ENCODE measurements around the gene C1QTNF1. TPM values are rescaled to one million over a fixed set of nuclear protein-coding genes. Genes with fewer than 3 reads are reported as not detected.
A peak's percentile ranks its signal among the peaks of the same experiment; 100 is the strongest.

Gene C1QTNF1
- polyA plus RNA-seq, 1 donor (not counting 4 experiments of a cell fraction or from before 2014, with no cell fraction given) = 6.6 TPM

- no peak overlapping the region for H2AFZ ChIP-seq (ENCODE audit: control insufficient read depth, low read length)
- no peaks in the 10 kb centered on the region for H3K27me3 ChIP-seq (ENCODE audit: control insufficient read depth, extremely low read depth, insufficient read depth, low read length)
- peaks cover 10 to 24% of the 10 kb centered on the region in 2 experiments for H3K36me3 ChIP-seq (ENCODE audit: control insufficient read depth in 2 of 2, extremely low read depth in 1 of 2, insufficient read depth in 2 of 2, low read length in 2 of 2)
- peaks cover 5% of the 10 kb centered on the region for H4K20me1 ChIP-seq (ENCODE audit: control insufficient read depth, extremely low read depth, insufficient read depth, low read length)
- dilution Hi-C loops (cut with MboI; ENCODE audit: extremely low pct_ligation_motif_present, low sequenced_read_pairs) = no loop called here
- peak overlapping the region; percentile 27 for H3K27ac ChIP-seq (ENCODE audit: control insufficient read depth, insufficient read depth, low read length)
- no peak for TF ChIP-seq EZH2 (IDR thresholded peaks at IDR 0.05; ENCODE audit: low read length)
- no peak for TF ChIP-seq CTCF (optimal IDR thresholded peaks at IDR 0.05 in 1 of 3, IDR thresholded peaks at IDR 0.05 in 1 of 3, conservative IDR thresholded peaks at IDR 0.05 in 1 of 3; ENCODE audit: extremely low read depth in 1 of 3, insufficient read depth in 2 of 3, low read length in 3 of 3)
- FAIRE-seq (no peak), DNase-seq (ENCODE audit: low read depth, low spot score) (no peak)
- peaks cover 76% of the 10 kb centered on the region for H3K79me2 ChIP-seq (ENCODE audit: control insufficient read depth, insufficient read depth, low read length)
- peaks cover 43% of the 10 kb centered on the region for H3K4me1 ChIP-seq (ENCODE audit: control insufficient read depth, extremely low read depth, insufficient read depth, low read length)
- peaks cover 2% of the 10 kb centered on the region for H3K9me1 ChIP-seq (ENCODE audit: control insufficient read depth, extremely low read depth, insufficient read depth, low read length)
- no peaks in the 10 kb centered on the region for H3K9me3 ChIP-seq (ENCODE audit: control insufficient read depth, low read depth, low read length)
- no peak overlapping the region for H3K9ac ChIP-seq (ENCODE audit: control insufficient read depth, extremely low read depth, insufficient read depth, low read length)
- peak overlapping the region; percentile 59 for H3K4me2 ChIP-seq (ENCODE audit: control insufficient read depth, extremely low read depth, insufficient read depth, low read depth, low read length)
- no peak overlapping the region for H3K4me3 ChIP-seq (ENCODE audit: control insufficient read depth in 2 of 3, extremely low read depth in 1 of 3, insufficient read depth in 2 of 3, low read depth in 1 of 3, low read length in 3 of 3)
Measured at GRCh38 chr17:79006046-79006445, 17.9 kb upstream of the C1QTNF1 start.

GRCh38 chr17:79006794-79007503, 17.0 kb upstream of the C1QTNF1 start:
- Histone ChIP-seq H3K9me1 (ENCODE audit: control insufficient read depth, extremely low read depth, insufficient read depth, low read length) (peaks cover 2% of the 10 kb centered on the region), H3K9me3 (ENCODE audit: control insufficient read depth, low read depth, low read length) (no peaks in the 10 kb centered on the region), H3K27ac (ENCODE audit: control insufficient read depth, insufficient read depth, low read length) (no peak overlapping the region), H3K4me3 (ENCODE audit: control insufficient read depth in 2 of 3, extremely low read depth in 1 of 3, insufficient read depth in 2 of 3, low read depth in 1 of 3, low read length in 3 of 3) (no peak overlapping the region), H3K4me2 (ENCODE audit: control insufficient read depth, extremely low read depth, insufficient read depth, low read depth, low read length) (no peak overlapping the region), H4K20me1 (ENCODE audit: control insufficient read depth, extremely low read depth, insufficient read depth, low read length) (peaks cover 5% of the 10 kb centered on the region), H3K36me3 (ENCODE audit: control insufficient read depth in 2 of 2, extremely low read depth in 1 of 2, insufficient read depth in 2 of 2, low read length in 2 of 2) (peaks cover 10 to 24% of the 10 kb centered on the region in 2 experiments), H2AFZ (ENCODE audit: control insufficient read depth, low read length) (no peak overlapping the region), H3K4me1 (ENCODE audit: control insufficient read depth, extremely low read depth, insufficient read depth, low read length) (peaks cover 52% of the 10 kb centered on the region), H3K9ac (ENCODE audit: control insufficient read depth, extremely low read depth, insufficient read depth, low read length) (no peak overlapping the region), H3K27me3 (ENCODE audit: control insufficient read depth, extremely low read depth, insufficient read depth, low read length) (no peaks in the 10 kb centered on the region), H3K79me2 (ENCODE audit: control insufficient read depth, insufficient read depth, low read length) (peaks cover 68% of the 10 kb centered on the region)
- TF ChIP-seq EZH2 (IDR thresholded peaks at IDR 0.05; ENCODE audit: low read length) (no peak), CTCF (optimal IDR thresholded peaks at IDR 0.05 in 1 of 3, IDR thresholded peaks at IDR 0.05 in 1 of 3, conservative IDR thresholded peaks at IDR 0.05 in 1 of 3; ENCODE audit: extremely low read depth in 1 of 3, insufficient read depth in 2 of 3, low read length in 3 of 3) (no peak)
- DNase-seq (ENCODE audit: low read depth, low spot score) (no peak), FAIRE-seq (no peak)
- dilution Hi-C loops (cut with MboI; ENCODE audit: extremely low pct_ligation_motif_present, low sequenced_read_pairs) = no loop called here
